Neural cell (in vitro differentiated cells): Measurements from ENCODE around the gene DUS1L.

ENCODE experiments used
- EP300 ChIP-seq: fragments of 450-650 bp; conservative IDR thresholded peaks from 2 replicates; pipeline ENCODE4 v1.6.1; 2014; ENCODE audit warnings: antibody characterized with exemption, mild to moderate bottlenecking, moderate library complexity; ENCODE audit not compliant: poor library complexity, severe bottlenecking
- EZH2 ChIP-seq: fragments of 200-600, 300-800 bp; shearing (Covaris generic), sonication (generic); IDR thresholded peaks from 2 replicates; pipeline ENCODE4 v1.6.1; 2014; ENCODE audit warnings: antibody characterized with exemption, low read length, borderline replicate concordance, mild to moderate bottlenecking; ENCODE audit not compliant: insufficient read depth, poor library complexity, severe bottlenecking
- POLR2AphosphoS5 ChIP-seq: IDR thresholded peaks from 2 replicates; pipeline ENCODE4 v1.6.1; 2012
- TF ChIP-seq, protein P1 (sequence below): fragments of 450-650 bp; IDR thresholded peaks from 2 replicates; pipeline ENCODE4 v1.5.1; 2014; ENCODE audit warnings: antibody characterized with exemption, mild to moderate bottlenecking, moderate library complexity; ENCODE audit not compliant: poor library complexity, severe bottlenecking

DNA sequence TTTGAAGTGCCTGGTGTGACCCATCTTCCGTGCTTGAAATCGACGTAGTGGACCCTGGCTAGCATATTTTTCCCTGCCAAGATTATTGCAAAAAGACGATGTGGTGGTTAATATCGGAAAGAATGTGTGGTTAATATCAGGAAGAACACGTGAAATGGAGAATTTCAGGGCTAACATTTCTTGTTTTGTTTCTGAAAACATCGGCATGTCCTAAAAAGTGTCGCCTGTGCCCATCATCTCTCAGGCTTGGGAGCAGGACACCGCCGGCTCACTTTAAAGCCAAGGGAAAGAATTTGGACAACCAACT, 27.8 kb downstream of the DUS1L start:
- TF ChIP-seq POLR2AphosphoS5 (no peak), EP300 (no peak), EZH2 (no peak)
- TF ChIP-seq, protein P1, sequence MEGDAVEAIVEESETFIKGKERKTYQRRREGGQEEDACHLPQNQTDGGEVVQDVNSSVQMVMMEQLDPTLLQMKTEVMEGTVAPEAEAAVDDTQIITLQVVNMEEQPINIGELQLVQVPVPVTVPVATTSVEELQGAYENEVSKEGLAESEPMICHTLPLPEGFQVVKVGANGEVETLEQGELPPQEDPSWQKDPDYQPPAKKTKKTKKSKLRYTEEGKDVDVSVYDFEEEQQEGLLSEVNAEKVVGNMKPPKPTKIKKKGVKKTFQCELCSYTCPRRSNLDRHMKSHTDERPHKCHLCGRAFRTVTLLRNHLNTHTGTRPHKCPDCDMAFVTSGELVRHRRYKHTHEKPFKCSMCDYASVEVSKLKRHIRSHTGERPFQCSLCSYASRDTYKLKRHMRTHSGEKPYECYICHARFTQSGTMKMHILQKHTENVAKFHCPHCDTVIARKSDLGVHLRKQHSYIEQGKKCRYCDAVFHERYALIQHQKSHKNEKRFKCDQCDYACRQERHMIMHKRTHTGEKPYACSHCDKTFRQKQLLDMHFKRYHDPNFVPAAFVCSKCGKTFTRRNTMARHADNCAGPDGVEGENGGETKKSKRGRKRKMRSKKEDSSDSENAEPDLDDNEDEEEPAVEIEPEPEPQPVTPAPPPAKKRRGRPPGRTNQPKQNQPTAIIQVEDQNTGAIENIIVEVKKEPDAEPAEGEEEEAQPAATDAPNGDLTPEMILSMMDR: no peak
